Right ventricle myocardium superior (tissue), 1 donor: Measurements from ENCODE around the gene CLDN15. TPM values are rescaled to one million over a fixed set of nuclear protein-coding genes. Genes with fewer than 3 reads are reported as not detected.

ENCODE experiments used
- total RNA-seq: library from RNA; stranded (reverse); fragmentation: NEBNext Ultra II Directional; extraction: Animal tissue kit (Norgen Biotek cat#: 25700); gene quantifications from one replicate; pipeline ENCODE4 v1.2.1, GENCODE V29; 2021
- donor health status: DM: no; HTN: yes; CAD: no; lungs with severe emphysema.

CLDN15 gene
- total RNA-seq, 1 donor from 2014 or later, result 2.2 TPM

Other genes starting within 250 kb of the CLDN15 start
- not detected for gene MUC17, start 217.7 kb downstream of the CLDN15 start, total RNA-seq
- gene TRIM56, start 152.3 kb downstream of the CLDN15 start, total RNA-seq, result 16.7 TPM
- gene SERPINE1, start 110.7 kb downstream of the CLDN15 start, total RNA-seq, result 1.6 TPM
- gene AP1S1, start 83.3 kb downstream of the CLDN15 start, total RNA-seq, result 14.1 TPM
- not detected for gene VGF, start 72.2 kb downstream of the CLDN15 start, total RNA-seq
- gene NAT16, start 57.5 kb downstream of the CLDN15 start, total RNA-seq, result not detected
- gene MOGAT3, start 36.8 kb downstream of the CLDN15 start, total RNA-seq, result not detected
- 39.0 TPM for gene PLOD3, start 20.2 kb downstream of the CLDN15 start, total RNA-seq
- gene ZNHIT1, start 19.6 kb downstream of the CLDN15 start, total RNA-seq, result 58.2 TPM
- 336 TPM for gene FIS1, start 7.3 kb upstream of the CLDN15 start, total RNA-seq
- gene IFT22, start 84.0 kb upstream of the CLDN15 start, total RNA-seq, result 28.5 TPM
- gene COL26A1, start 125.1 kb upstream of the CLDN15 start, total RNA-seq, result not detected